ENCODE results near the gene FCN1.

Gene FCN1

DNA sequence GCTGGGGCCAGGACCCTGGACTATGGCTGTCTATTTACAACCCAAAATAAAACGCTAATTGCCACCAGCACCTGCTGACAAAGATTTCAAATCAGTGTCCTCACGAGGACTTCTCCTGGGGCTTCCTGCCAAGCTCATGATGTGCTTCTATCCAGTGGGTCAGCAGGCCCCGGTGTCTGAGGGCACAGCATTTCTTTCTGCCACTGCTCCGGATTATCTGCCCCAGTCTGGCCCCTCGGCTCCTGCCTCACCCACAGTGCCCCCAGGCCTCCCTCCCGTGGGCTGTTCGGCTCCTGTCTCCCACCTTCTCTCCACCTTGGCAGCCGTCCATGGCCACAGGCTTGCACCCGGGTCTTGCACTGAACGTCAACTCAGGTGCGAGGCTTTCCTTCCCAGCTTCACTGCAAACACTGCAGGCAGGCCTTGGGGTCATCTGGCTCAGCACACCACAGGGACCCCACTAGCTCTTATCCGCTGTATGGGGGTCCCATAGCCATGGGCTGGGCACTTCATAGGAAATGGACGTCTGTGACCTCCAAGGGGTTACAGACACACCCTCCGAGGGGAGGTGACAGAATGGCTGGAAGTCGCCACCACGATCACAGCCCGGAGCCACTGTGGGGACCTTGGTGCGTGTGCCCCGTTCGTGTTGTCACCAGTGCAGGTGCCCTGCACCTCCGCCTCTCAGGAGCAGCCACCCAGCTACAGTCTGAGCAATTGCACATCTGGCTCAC is 43.8 kb upstream of the FCN1 start:
- H3K9ac ChIP-seq (ENCODE audit: low read length), result no peak overlapping the region
- H3F3A ChIP-seq (ENCODE audit: insufficient read depth, low read length), result no peaks in the 10 kb centered on the region
- H3K27ac ChIP-seq (ENCODE audit: low read length), result no peak overlapping the region
- no peaks in the 10 kb centered on the region for H3K9me3 ChIP-seq (replicated peaks; ENCODE audit: insufficient read depth, low read length)
- no peaks in the 10 kb centered on the region for H3K79me2 ChIP-seq (ENCODE audit: low read length)
- H2AFZ ChIP-seq (ENCODE audit: low read length), result no peak overlapping the region
- no peak overlapping the region for H3K4me3 ChIP-seq (ENCODE audit: low read length)
- no peaks in the 10 kb centered on the region for H3K36me3 ChIP-seq (replicated peaks; ENCODE audit: insufficient read depth, low read length)
- peaks cover 96% of the 10 kb centered on the region for H3K27me3 ChIP-seq (replicated peaks; ENCODE audit: insufficient read depth, low read length)
- no peaks in the 10 kb centered on the region for H4K20me1 ChIP-seq (ENCODE audit: insufficient read depth, low read length)
- H3K4me2 ChIP-seq (ENCODE audit: low read depth, low read length), result no peak overlapping the region
- DNase-seq, result no peak
- no peaks in the 10 kb centered on the region for H3K9me2 ChIP-seq (replicated peaks; ENCODE audit: insufficient read depth, low read length)
- no peaks in the 10 kb centered on the region for H3K4me1 ChIP-seq (ENCODE audit: low read length)
- TF ChIP-seq EZH2phosphoT487 (IDR thresholded peaks at IDR 0.05; ENCODE audit: low read length), result no peak
- TF ChIP-seq, protein P1, sequence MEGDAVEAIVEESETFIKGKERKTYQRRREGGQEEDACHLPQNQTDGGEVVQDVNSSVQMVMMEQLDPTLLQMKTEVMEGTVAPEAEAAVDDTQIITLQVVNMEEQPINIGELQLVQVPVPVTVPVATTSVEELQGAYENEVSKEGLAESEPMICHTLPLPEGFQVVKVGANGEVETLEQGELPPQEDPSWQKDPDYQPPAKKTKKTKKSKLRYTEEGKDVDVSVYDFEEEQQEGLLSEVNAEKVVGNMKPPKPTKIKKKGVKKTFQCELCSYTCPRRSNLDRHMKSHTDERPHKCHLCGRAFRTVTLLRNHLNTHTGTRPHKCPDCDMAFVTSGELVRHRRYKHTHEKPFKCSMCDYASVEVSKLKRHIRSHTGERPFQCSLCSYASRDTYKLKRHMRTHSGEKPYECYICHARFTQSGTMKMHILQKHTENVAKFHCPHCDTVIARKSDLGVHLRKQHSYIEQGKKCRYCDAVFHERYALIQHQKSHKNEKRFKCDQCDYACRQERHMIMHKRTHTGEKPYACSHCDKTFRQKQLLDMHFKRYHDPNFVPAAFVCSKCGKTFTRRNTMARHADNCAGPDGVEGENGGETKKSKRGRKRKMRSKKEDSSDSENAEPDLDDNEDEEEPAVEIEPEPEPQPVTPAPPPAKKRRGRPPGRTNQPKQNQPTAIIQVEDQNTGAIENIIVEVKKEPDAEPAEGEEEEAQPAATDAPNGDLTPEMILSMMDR (IDR thresholded peaks at IDR 0.05; ENCODE audit: low read length), result no peak
- TF ChIP-seq EZH2 (optimal IDR thresholded peaks at IDR 0.05; ENCODE audit: low read depth, low read length), result no peak

DNA sequence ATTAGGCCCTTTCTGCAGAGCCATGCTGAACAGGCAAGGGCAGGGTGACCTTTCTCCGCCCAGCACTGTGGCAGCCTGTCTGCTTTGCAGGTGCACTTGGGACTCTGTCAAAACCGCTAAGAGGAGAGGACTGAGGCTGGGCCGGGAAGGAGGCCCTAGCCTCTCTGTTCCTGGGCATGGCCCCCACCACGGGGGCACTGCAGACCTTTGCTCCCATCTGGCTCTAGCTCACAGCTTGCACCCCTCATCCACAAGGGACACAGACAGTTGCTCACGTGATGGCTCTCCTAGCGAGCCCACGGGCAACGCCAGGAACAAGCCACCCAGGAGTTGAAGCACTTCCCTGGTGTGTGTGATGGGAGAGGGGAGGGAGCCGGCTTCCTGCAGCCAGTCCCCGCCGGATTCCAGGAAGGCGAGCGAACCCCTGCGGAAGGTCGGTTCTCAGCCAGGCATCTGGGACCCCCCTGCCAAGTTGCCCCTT is 43.0 kb upstream of the FCN1 start:
- no peaks in the 10 kb centered on the region for H3F3A ChIP-seq (ENCODE audit: insufficient read depth, low read length)
- no peaks in the 10 kb centered on the region for H3K9me3 ChIP-seq (replicated peaks; ENCODE audit: insufficient read depth, low read length)
- H3K4me1 ChIP-seq (ENCODE audit: low read length), result no peaks in the 10 kb centered on the region
- no peaks in the 10 kb centered on the region for H3K9me2 ChIP-seq (replicated peaks; ENCODE audit: insufficient read depth, low read length)
- no peak overlapping the region for H3K27ac ChIP-seq (ENCODE audit: low read length)
- H2AFZ ChIP-seq (ENCODE audit: low read length), result no peak overlapping the region
- no peaks in the 10 kb centered on the region for H3K36me3 ChIP-seq (replicated peaks; ENCODE audit: insufficient read depth, low read length)
- DNase-seq, result no peak
- peaks cover 93% of the 10 kb centered on the region for H3K27me3 ChIP-seq (replicated peaks; ENCODE audit: insufficient read depth, low read length)
- no peak overlapping the region for H3K4me2 ChIP-seq (ENCODE audit: low read depth, low read length)
- no peak for TF ChIP-seq EZH2phosphoT487 (IDR thresholded peaks at IDR 0.05; ENCODE audit: low read length)
- no peak for TF ChIP-seq EZH2 (optimal IDR thresholded peaks at IDR 0.05; ENCODE audit: low read depth, low read length)
- TF ChIP-seq, protein P1 (IDR thresholded peaks at IDR 0.05; ENCODE audit: low read length), result no peak
- H3K4me3 ChIP-seq (ENCODE audit: low read length), result no peak overlapping the region
- no peaks in the 10 kb centered on the region for H4K20me1 ChIP-seq (ENCODE audit: insufficient read depth, low read length)
- no peaks in the 10 kb centered on the region for H3K79me2 ChIP-seq (ENCODE audit: low read length)
- no peak overlapping the region for H3K9ac ChIP-seq (ENCODE audit: low read length)

GRCh38 chr9:134959971-134960310 is 42.2 kb upstream of the FCN1 start:
- Histone ChIP-seq H3K9ac (ENCODE audit: low read length) (no peak overlapping the region), H2AFZ (ENCODE audit: low read length) (no peak overlapping the region), H3K4me3 (ENCODE audit: low read length) (no peak overlapping the region), H3K27ac (ENCODE audit: low read length) (no peak overlapping the region), H3K36me3 (replicated peaks; ENCODE audit: insufficient read depth, low read length) (no peaks in the 10 kb centered on the region), H3K9me2 (replicated peaks; ENCODE audit: insufficient read depth, low read length) (no peaks in the 10 kb centered on the region), H3K9me3 (replicated peaks; ENCODE audit: insufficient read depth, low read length) (no peaks in the 10 kb centered on the region), H3K4me1 (ENCODE audit: low read length) (no peaks in the 10 kb centered on the region), H4K20me1 (ENCODE audit: insufficient read depth, low read length) (no peaks in the 10 kb centered on the region), H3F3A (ENCODE audit: insufficient read depth, low read length) (no peaks in the 10 kb centered on the region), H3K27me3 (replicated peaks; ENCODE audit: insufficient read depth, low read length) (peaks cover 93% of the 10 kb centered on the region), H3K4me2 (ENCODE audit: low read depth, low read length) (no peak overlapping the region), H3K79me2 (ENCODE audit: low read length) (no peaks in the 10 kb centered on the region)
- DNase-seq, result no peak
- no peak for TF ChIP-seq EZH2 (optimal IDR thresholded peaks at IDR 0.05; ENCODE audit: low read depth, low read length)
- TF ChIP-seq EZH2phosphoT487 (IDR thresholded peaks at IDR 0.05; ENCODE audit: low read length), result no peak
- TF ChIP-seq, protein P1 (IDR thresholded peaks at IDR 0.05; ENCODE audit: low read length), result no peak
